Stimulated activated CD4-positive, alpha-beta T cell treated with anti-CD3 and anti-CD28 coated beads, Interleukin-4, amount 100 ng/mL, for 4 hours (primary cell): ENCODE measurements around the gene PCDHGA12.
"Not testable (repeated sequence)": the region's sequence is repeated elsewhere in the genome, so short reads cannot be mapped to it uniquely, and the experiment has no call there.

Experiments used
- DNase-seq, 2 experiments: peaks; one replicate each; pipeline ENCODE4 v3.0.0-alpha.2; 2020

Gene PCDHGA12

GRCh38 chr5:141409598-141410306 lies 20.6 kb upstream of the PCDHGA12 start:
- DNase-seq = no peak

GRCh38 chr5:141411575-141411974 lies 18.7 kb upstream of the PCDHGA12 start:
- no peak for DNase-seq

- DNase-seq = peak; percentile 44 to 52
Observed at GRCh38 chr5:141412854-141413539, 17.3 kb upstream of the PCDHGA12 start, which contains the start of gene PCDHGA10. TSS of gene PCDHGA10 (plus strand) at chr5:141412987. CDS start at chr5:141413176, 189 bp downstream.

- no peak for DNase-seq
Observed at GRCh38 chr5:141413540-141414069, 16.7 kb upstream of the PCDHGA12 start.

GRCh38 chr5:141414548-141415274 lies 15.6 kb upstream of the PCDHGA12 start:
- DNase-seq = not testable (repeated sequence)

GRCh38 chr5:141415275-141415618 lies 15.1 kb upstream of the PCDHGA12 start:
- DNase-seq = not testable (repeated sequence)

GRCh38 chr5:141417494-141418172 lies 12.7 kb upstream of the PCDHGA12 start, which contains the start of gene PCDHGB7:
TSS of gene PCDHGB7 (plus strand) at chr5:141417677. CDS start at chr5:141417860, 183 bp downstream.
- DNase-seq = peak; percentile 26 to 42

- no peak for DNase-seq
Observed at GRCh38 chr5:141419074-141419880, 11.0 kb upstream of the PCDHGA12 start.

GRCh38 chr5:141420855-141421488 lies 9.3 kb upstream of the PCDHGA12 start, which contains the start of gene PCDHGA11:
TSS of gene PCDHGA11 (plus strand) at chr5:141421051. CDS start at chr5:141421228, 177 bp downstream.
- peak in 1 of 2 experiments; percentile 18 for DNase-seq

GRCh38 chr5:141421489-141421855 lies 8.8 kb upstream of the PCDHGA12 start:
- DNase-seq = no peak

- DNase-seq = no peak
Observed at GRCh38 chr5:141422742-141423291, 7.5 kb upstream of the PCDHGA12 start.

- no peak for DNase-seq
Observed at GRCh38 chr5:141427783-141428426, 2.4 kb upstream of the PCDHGA12 start.

- DNase-seq = no peak
Observed at GRCh38 chr5:141431286-141431685, 979 bp downstream of the PCDHGA12 start.

- not testable (repeated sequence) for DNase-seq
Observed at GRCh38 chr5:141432308-141432707, 2.0 kb downstream of the PCDHGA12 start.

GRCh38 chr5:141432726-141433125 lies 2.4 kb downstream of the PCDHGA12 start:
- not testable (repeated sequence) for DNase-seq

- DNase-seq = no peak
Observed at GRCh38 chr5:141434006-141434405, 3.7 kb downstream of the PCDHGA12 start.

GRCh38 chr5:141437221-141437620 lies 6.9 kb downstream of the PCDHGA12 start:
- no peak for DNase-seq

- DNase-seq = no peak
Observed at GRCh38 chr5:141439411-141440141, 9.3 kb downstream of the PCDHGA12 start.

- no peak for DNase-seq
Observed at GRCh38 chr5:141440341-141440740, 10.0 kb downstream of the PCDHGA12 start.
